Measurements from ENCODE around the gene MTG2.

- TF ChIP-seq ZMYM4 (CRISPR knock-in tag; IDR thresholded peaks at IDR 0.05) (no peak), ZBTB49 (CRISPR knock-in tag; IDR thresholded peaks at IDR 0.05; ENCODE audit: borderline replicate concordance) (no peak), CEBPB (IDR thresholded peaks at IDR 0.05; ENCODE audit: borderline replicate concordance, low read depth, low read length) (no peak), CTCF (CRISPR knock-in tag; IDR thresholded peaks at IDR 0.05) (no peak)
Measured at GRCh38 chr20:62158088-62158400, 24.8 kb upstream of the MTG2 start.

Measured in HepG2 (cell line).